Lower leg skin (tissue), 4 donors: Measurements from ENCODE around the gene ESF1. TPM values are rescaled to one million over a fixed set of nuclear protein-coding genes. Genes with fewer than 3 reads are reported as not detected.

Experiments used
- DNase-seq, 2 donors: peaks; one replicate each; pipeline ENCODE4 v3.0.0-alpha.2; 2019; ENCODE audit warnings: low spot score in 2 of 2
- H3K4me3 ChIP-seq: fragments of 200-600 bp; sonication (generic); 2 replicates; pipeline ENCODE4 v1.5.1; 2017; ENCODE audit warnings: mild to moderate bottlenecking, low read depth; ENCODE audit not compliant: poor library complexity, severe bottlenecking
- POLR2A ChIP-seq, 2 donors: fragments of 450-650 bp; IDR thresholded peaks; one replicate each; pipeline ENCODE4 v1.6.1; 2016 to 2017; ENCODE audit warnings: antibody characterized with exemption in 2 of 2, mild to moderate bottlenecking in 1 of 2, moderate library complexity in 1 of 2
- WGBS, 2 donors: methylation state at CpG; one replicate each; pipeline ENCODE4 v1.1.5; 2018; 5-methylcytosine and 5-hydroxymethylcytosine counted together
- intact Hi-C: fragments of 100-400 bp; cut with DNase I; formaldehyde crosslinking; loops from one replicate; pipeline ENCODE4 v1.15.0; 2023; ENCODE audit warnings: low total_unique reads
- total RNA-seq, 4 donors: library from RNA; depleted of rRNA; stranded (reverse); fragments of >200 nt; gene quantifications; one replicate each; pipeline ENCODE4 v1.1.0, GENCODE V29; 2016
- TF ChIP-seq, protein P1 (sequence below), 3 donors: fragments of 450-650 bp; IDR thresholded peaks; one replicate each; pipeline ENCODE4 v1.5.1; 2016; ENCODE audit warnings: antibody characterized with exemption in 3 of 3, mild to moderate bottlenecking in 3 of 3, moderate library complexity in 2 of 3

The ESF1 gene
- total RNA-seq, 4 donors from 2014 or later = 9.5 to 11.1 (median 10.8) TPM

DNA sequence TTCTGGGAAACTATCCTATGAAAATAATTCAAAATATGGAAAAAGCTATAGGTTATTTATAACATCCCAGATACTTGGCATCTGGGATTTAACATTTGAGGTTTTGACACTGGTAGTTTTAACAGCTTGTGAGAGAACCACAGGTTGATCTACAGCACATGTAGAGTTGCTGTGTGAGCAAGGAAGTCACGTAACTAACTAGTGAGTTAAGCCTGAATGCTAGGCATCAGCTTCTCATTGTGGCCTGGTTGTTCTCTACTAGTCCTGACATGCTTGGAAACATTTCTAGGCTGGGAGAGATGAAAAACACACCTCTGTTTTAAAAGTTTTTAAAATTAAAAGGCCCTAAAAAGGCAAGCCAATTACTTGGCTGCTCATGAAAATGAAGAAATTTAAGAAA is 28.2 kb downstream of the ESF1 start:
- intact Hi-C loops = no loop called here
- H3K4me3 ChIP-seq = no peak overlapping the region
- no peak for TF ChIP-seq POLR2A (IDR thresholded peaks at IDR 0.05)
- TF ChIP-seq, protein P1, sequence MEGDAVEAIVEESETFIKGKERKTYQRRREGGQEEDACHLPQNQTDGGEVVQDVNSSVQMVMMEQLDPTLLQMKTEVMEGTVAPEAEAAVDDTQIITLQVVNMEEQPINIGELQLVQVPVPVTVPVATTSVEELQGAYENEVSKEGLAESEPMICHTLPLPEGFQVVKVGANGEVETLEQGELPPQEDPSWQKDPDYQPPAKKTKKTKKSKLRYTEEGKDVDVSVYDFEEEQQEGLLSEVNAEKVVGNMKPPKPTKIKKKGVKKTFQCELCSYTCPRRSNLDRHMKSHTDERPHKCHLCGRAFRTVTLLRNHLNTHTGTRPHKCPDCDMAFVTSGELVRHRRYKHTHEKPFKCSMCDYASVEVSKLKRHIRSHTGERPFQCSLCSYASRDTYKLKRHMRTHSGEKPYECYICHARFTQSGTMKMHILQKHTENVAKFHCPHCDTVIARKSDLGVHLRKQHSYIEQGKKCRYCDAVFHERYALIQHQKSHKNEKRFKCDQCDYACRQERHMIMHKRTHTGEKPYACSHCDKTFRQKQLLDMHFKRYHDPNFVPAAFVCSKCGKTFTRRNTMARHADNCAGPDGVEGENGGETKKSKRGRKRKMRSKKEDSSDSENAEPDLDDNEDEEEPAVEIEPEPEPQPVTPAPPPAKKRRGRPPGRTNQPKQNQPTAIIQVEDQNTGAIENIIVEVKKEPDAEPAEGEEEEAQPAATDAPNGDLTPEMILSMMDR (IDR thresholded peaks at IDR 0.05) = no peak
- DNase-seq = no peak
- 78% methylated on average over 1 of the region's 1 CpG for WGBS, 2 donors

DNA sequence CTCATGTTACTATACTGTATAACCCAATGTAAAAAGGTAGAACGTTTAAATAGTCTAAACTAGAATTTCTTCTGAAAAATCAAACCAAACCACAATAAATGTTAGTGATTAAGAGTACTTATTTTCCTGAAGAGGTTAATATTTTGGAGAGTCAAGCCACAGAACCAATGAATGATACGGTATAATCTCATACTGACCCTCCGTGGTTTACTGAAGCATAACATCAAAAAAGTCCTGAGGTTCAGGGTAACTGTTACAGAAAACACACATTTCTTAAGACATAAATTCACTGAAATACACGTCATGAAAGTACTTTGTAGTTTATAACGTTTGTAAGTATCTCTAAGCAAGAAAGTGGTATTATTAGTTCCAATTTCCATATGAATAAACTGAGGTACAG is 28.9 kb downstream of the ESF1 start:
- WGBS, 2 donors = 81 to 82% methylated on average over 5 of the region's 5 CpGs
- DNase-seq = no peak
- TF ChIP-seq POLR2A (IDR thresholded peaks at IDR 0.05) = no peak
- TF ChIP-seq, protein P1 (IDR thresholded peaks at IDR 0.05) = no peak
- no peak overlapping the region for H3K4me3 ChIP-seq
- intact Hi-C loops = no loop called here

DNA sequence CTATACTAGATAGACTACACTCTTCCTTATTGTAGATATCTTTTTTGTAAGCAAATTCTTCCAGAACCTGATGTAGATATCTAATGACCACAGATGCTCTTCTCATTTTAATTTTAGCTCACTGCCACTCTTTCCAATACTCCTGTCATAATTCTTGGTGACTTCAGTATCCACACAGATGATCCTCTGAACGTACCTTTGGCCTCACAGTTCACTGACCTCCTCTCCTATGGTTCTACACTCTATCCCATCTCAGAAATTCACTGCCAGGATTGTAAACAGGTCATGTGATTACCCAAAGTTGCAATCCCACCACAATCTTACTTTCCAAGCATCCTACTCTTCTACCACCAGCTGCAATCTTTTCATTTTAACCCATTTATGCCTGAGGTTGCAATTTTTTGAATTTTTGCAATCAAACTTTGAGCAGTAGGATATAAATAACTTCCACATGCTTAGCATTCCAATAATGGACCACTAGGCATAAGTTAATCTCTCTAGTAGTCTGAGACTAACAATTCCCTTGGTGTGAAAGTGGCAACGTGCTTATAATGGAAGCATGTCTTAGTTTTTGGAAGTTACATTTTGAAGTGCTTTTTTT is 31.2 kb downstream of the ESF1 start:
- no peak for TF ChIP-seq POLR2A (IDR thresholded peaks at IDR 0.05)
- TF ChIP-seq, protein P1 (IDR thresholded peaks at IDR 0.05) = no peak
- 91 to 95% methylated on average over 2 of the region's 2 CpGs for WGBS, 2 donors
- intact Hi-C loops = no loop called here
- no peak for DNase-seq
- no peak overlapping the region for H3K4me3 ChIP-seq

DNA sequence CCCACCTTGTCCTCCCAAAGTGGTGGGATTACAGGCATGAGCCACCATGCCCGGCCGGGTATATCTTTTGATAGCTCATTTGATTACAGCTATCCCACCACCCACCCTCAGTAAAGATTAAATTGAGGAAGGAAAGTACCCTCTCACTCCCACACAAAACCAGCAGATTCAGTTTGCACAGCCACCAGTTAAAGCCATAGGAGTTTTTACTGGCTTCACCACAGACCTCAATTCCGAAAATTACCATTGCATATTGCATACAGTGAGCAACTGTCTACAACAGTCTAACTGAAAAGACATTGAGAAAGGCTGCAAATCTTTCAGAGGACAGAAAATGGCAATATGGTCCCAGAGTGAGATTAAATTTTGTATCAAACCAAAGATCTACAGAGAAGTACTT is 34.9 kb downstream of the ESF1 start:
- no peak for DNase-seq
- intact Hi-C loops = no loop called here
- TF ChIP-seq, protein P1 (IDR thresholded peaks at IDR 0.05) = no peak
- no peak for TF ChIP-seq POLR2A (IDR thresholded peaks at IDR 0.05)

DNA sequence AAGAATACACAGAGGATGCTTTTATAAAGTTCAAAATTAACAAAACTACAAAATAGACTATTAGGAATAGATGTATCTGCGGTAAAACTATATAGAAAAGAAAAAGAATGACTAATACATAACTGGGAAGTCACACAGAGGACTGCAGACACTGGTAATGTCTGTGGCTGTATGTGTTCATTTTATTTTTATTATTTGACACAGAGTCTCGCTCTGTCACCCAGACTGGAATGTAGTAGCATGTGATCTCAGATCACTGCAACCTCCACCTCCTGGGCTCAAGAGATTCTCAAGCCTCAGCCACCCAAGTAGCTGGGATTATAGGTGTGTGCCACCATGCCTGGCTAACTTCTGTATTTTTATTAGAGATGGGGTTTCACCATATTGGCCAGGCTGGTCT is 38.9 kb downstream of the ESF1 start:
- TF ChIP-seq, protein P1 (IDR thresholded peaks at IDR 0.05) = no peak
- TF ChIP-seq POLR2A (IDR thresholded peaks at IDR 0.05) = no peak
- no peak overlapping the region for H3K4me3 ChIP-seq
- intact Hi-C loops = no loop called here
- DNase-seq = no peak
- WGBS, 2 donors = 67 to 100% methylated on average over 2 of the region's 2 CpGs

More for the DNA sequence above, 34.9 kb downstream of the ESF1 start:
- 90 to 98% methylated on average over 3 of the region's 3 CpGs for WGBS, 2 donors
- no peak overlapping the region for H3K4me3 ChIP-seq

DNA sequence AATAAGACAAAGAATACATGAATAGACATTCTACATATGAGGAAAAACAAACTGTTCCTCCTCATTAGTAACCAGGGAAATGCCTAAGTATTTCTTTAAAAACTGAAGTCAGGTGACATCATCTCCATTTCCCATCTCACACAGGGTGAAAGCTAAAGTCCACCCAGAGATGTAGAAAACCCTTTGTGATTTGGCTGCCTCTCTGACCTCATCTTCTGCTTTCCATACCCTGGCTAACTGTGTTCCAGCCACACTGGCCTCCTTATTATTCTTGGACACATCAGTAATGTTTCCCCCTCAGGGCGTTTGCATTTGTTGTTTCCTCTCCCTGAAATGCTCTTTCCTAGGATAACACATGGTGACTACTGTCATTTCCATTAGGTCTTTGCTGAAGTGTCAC is 40.4 kb downstream of the ESF1 start:
- no peak overlapping the region for H3K4me3 ChIP-seq
- TF ChIP-seq POLR2A (IDR thresholded peaks at IDR 0.05) = no peak
- TF ChIP-seq, protein P1 (IDR thresholded peaks at IDR 0.05) = no peak
- DNase-seq = no peak
- 63 to 87% methylated on average over 1 of the region's 1 CpG for WGBS, 2 donors
- intact Hi-C loops = no loop called here
